GM18868 (cell line): ENCODE data around the gene OAT.
"Not testable (repeated sequence)": the region's sequence is repeated elsewhere in the genome, so short reads cannot be mapped to it uniquely, and the experiment has no call there.

ENCODE experiments used
- ATAC-seq: cut with Tn5 transposase; IDR thresholded peaks from one replicate; pipeline ENCODE4 v1.9.1; 2021; ENCODE audit warnings: mild to moderate bottlenecking, moderate library complexity; ENCODE audit not compliant: unreplicated experiment

OAT gene

DNA sequence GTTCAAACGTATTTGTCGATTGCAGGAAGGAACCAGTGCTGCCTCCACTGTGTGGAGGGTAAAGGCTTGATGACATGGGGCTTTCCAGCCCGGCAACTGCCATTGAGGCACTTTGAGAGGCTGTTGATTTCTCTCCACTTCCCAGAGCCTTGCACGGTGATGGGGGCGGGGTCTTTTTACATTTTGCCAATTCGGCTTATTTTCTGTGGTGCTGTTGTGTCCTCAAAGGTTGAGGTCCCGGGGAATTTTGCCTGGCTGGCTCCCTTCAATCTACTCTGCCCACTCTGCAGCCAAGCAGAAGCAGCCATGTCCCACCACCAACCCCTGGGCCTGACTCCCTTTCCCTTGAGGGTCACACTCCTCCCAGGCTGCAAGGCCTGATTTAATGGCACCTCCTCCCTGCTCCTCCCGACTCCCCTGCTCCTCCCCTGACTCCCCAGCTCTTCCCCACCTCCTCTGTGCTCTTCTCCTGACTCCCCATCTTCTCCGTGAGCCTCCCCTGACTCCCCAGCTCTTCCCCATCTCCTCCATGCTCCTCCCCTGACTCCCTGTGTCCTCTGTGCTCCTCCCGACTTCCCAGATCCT is 39.0 kb downstream of the OAT start:
- no peak for ATAC-seq

DNA sequence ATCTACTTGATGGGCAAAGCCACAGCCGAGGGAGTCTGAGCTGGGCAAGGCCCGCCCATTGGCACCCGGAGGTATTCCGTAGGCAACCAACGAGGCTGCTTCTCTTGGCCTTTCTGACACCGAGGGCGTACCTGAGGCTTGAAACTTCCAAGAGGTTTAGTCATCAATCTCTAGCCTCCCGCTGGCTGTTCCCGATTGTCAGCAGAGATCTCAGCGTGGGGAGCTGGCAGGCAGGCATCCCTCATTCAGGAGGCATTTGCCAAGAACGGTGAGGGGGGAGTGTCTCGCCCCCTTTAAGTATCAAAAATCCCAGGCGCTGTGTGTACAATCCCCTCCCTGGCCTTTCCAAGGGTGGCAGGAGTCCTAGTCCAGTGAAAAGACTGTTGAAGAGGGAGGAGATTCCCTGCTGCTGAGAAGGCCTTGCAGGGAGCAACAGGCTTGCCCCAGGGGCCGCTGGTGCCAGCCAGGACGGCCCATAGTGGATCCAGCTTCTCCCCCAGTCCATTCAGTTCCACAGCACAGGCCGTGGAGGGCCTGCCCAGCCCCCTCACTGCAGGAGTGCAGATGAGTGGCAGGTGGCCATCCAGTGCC is 39.7 kb downstream of the OAT start:
- no peak for ATAC-seq

- no peak for ATAC-seq
Measured at GRCh38 chr10:124378271-124378670, 40.5 kb downstream of the OAT start.

DNA sequence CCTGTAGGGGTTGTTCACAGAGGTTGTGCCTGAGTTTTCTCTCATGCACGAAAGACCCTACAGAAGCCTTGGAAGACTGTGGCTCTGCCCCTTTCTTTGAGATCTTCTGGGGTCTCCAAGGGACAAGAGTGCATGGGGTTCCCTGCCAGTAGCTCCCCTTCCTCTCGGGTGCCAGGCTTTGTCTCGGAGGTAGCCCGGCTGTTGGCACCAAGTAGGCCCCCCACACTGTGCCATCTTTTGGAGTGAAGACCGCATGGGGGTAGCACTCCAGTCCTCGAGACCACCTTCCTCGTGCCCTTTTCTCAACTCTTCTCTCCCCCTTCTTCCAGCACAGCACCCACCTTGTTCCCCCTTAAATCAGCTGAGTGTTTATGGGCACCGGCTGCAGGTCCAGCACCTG is 41.6 kb downstream of the OAT start:
- ATAC-seq = no peak

GRCh38 chr10:124376411-124376810 is 42.3 kb downstream of the OAT start:
- ATAC-seq = no peak

GRCh38 chr10:124375691-124376090 is 43.0 kb downstream of the OAT start:
- no peak for ATAC-seq

DNA sequence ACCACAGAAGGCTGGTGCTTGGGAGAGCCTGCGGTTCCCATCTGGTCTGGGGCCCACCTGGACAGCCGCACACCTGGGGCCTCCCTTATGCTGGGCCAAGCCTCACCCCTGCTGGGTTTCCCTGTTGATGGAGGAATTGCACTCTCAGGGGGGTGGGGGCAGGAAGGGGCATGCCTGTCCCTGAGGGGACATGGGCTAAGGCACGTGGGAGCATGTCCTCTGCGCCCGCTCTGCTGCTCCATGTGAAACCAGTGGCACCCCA is 43.4 kb downstream of the OAT start:
- no peak for ATAC-seq

- ATAC-seq = no peak
Measured at GRCh38 chr10:124374535-124375352, 44.0 kb downstream of the OAT start.

DNA sequence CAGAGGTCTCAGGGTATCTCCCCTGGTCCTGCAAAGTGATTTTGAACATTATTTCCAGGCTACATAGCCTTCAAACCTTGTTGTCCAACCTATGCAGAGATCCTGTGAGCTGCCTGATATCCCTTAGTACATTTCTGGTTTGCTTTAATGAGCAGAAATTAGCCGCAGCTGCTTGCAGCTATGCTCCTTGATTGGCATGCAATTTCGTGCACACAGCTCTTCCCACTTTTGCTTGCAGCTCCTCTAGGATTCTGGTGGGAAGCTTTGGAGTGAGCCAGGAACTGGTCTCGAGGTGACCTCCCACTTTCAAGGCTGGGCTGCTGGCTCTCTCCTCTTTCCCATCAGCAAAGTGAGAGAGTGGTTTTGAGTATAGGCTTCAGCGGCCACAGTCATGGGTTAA is 45.8 kb downstream of the OAT start:
- no peak for ATAC-seq

GRCh38 chr10:124370426-124370825 is 48.3 kb downstream of the OAT start:
- no peak for ATAC-seq

DNA sequence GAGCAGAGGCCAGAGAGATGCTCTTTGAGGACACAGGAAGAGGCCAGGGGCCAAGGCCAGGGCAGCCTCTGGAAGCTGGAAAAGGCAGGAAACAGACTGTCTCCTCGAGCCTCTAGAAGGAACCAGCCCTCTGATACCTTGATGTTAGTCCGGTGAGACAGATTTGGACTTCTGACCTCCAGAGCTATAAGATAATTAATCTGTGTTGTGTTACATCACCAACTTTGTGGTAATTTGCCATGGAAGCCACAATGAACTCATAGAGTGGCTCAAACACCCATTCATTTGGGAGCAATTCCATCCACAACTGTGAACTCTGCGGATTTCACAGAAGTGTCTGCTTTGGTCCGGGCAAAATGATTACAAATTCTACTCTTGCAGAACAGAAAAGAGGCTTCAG is 48.7 kb downstream of the OAT start:
- ATAC-seq = no peak

GRCh38 chr10:124369533-124369932 is 49.2 kb downstream of the OAT start:
- ATAC-seq = not testable (repeated sequence)

DNA sequence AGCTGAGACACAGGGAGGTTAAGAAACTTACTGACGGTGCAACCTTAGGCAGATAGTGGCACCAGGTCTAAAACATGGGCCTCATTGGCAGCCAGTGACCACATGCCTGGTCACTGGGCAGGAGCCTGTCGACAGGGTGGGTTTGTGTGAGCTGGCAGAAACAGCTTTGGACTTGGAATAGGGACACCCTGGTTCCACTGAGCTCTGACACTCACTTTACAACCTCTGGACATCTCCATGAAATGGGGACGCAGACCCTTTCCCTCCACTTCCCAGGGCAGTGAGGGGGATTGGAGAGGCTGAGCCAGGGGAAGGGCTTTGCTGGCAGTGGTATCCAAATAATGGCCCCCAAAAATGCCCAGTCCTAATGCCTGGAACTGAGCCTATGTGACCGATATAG is 49.7 kb downstream of the OAT start:
- ATAC-seq = no peak

DNA sequence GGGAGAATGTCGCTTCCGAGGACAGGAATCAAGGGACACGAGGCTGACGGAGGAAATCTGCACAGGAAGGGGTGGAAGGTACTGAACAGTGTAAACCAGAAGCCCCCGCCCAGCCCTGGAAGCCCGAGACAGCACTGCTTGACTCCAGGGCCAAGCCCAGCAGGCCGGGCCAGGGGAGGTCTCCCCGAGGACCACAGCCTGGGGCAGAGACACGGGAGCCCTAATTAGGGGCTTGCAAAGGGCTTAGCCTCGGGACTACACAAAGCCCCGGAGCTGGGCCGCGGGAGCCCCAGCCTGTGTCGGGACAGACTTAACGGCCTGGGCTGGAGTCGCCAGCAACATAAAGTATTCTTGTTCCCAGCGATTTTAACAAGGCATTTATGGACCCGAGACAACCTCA is 50.8 kb downstream of the OAT start:
- no peak for ATAC-seq

- no peak for ATAC-seq
Measured at GRCh38 chr10:124367414-124367813, 51.3 kb downstream of the OAT start.

DNA sequence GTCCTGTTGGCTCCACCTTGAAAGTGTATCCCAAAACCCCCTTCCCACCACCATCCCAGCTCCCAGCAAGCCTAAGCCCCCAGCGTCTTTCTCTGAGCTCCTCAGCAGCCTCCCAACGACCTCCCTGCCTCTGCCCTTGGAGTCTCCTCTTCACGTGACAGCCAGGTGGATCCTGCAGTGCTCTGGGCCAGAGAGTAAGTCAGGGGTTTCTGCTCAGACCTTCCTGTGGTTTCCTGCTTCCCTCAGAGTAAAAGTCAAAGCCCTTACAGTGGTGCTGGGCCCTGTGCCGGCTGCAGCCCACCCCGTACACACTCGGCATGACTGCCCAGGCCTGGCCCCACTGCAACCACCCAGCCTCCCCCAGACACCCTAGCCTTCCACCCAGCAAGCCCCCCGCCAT is 51.9 kb downstream of the OAT start:
- ATAC-seq = no peak

- ATAC-seq = no peak
Measured at GRCh38 chr10:124366343-124366742, 52.4 kb downstream of the OAT start.

- no peak for ATAC-seq
Measured at GRCh38 chr10:124364674-124365073, 54.0 kb downstream of the OAT start.

GRCh38 chr10:124362568-124362967 is 56.2 kb downstream of the OAT start:
- no peak for ATAC-seq

GRCh38 chr10:124359336-124359832 is 59.3 kb downstream of the OAT start:
- no peak for ATAC-seq

DNA sequence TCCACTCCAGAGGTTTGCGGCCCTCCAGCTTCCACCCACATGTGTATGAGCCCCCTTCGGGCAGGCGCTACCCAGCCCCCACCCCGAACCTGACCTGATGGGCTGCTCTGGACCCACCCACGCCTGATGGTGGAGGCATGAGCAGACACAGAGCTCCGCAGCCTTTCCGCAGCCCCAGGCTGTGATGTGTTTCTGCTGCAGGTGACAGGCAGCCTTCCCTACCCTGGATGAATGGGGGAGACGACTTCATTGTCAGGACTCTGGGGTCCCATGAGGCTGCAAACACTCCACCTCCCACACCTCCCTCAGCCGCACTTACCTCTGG is 61.2 kb downstream of the OAT start:
- no peak for ATAC-seq

GRCh38 chr10:124356701-124357560 is 61.8 kb downstream of the OAT start:
- no peak for ATAC-seq
